MM.1S (cell line): ENCODE data around the gene ENOX2.
A peak's percentile ranks its signal among the peaks of the same experiment; 100 is the strongest.

ENCODE experiments used
- DNase-seq: peaks from one replicate; pipeline ENCODE4 v3.0.0-alpha.2; 2015
- H2AFZ ChIP-seq: fragments of 300-600 bp; sonication (generic); 2 replicates; pipeline ENCODE4 v1.6.0; 2016; ENCODE audit warnings: antibody characterized with exemption, low read length
- H3F3A ChIP-seq: fragments of 300-600 bp; sonication (generic); 2 replicates; pipeline ENCODE4 v1.6.1; 2016; ENCODE audit warnings: mild to moderate bottlenecking, antibody characterized with exemption, low read length, moderate library complexity, mixed read lengths; ENCODE audit not compliant: insufficient read depth
- H3K27ac ChIP-seq: fragments of 300-600 bp; sonication (generic); 2 replicates; pipeline ENCODE4 v1.5.1; 2016; ENCODE audit warnings: mild to moderate bottlenecking, low read length
- H3K27me3 ChIP-seq: fragments of 300-600 bp; sonication (generic); replicated peaks from 2 replicates; pipeline ENCODE4 v1.6.0; 2016; ENCODE audit warnings: low read length; ENCODE audit not compliant: insufficient read depth
- H3K36me3 ChIP-seq: fragments of 300-600 bp; sonication (generic); replicated peaks from 2 replicates; pipeline ENCODE4 v1.6.1; 2016; ENCODE audit warnings: mild to moderate bottlenecking, low read length, mixed read lengths; ENCODE audit not compliant: insufficient read depth
- H3K4me1 ChIP-seq: fragments of 300-600 bp; sonication (generic); 2 replicates; pipeline ENCODE4 v1.6.1; 2016; ENCODE audit warnings: low read length, mixed read lengths
- H3K4me2 ChIP-seq: fragments of 300-600 bp; sonication (generic); 2 replicates; pipeline ENCODE4 v1.6.0; 2016; ENCODE audit warnings: low read depth, low read length
- H3K4me3 ChIP-seq: fragments of 300-600 bp; sonication (generic); 2 replicates; pipeline ENCODE4 v1.5.1; 2016; ENCODE audit warnings: low read length, mixed read lengths
- H3K79me2 ChIP-seq: fragments of 300-600 bp; sonication (generic); 2 replicates; pipeline ENCODE4 v1.6.1; 2016; ENCODE audit warnings: mixed run types, low read length, mixed read lengths
- H3K9ac ChIP-seq: fragments of 300-600 bp; sonication (generic); 2 replicates; pipeline ENCODE4 v1.6.1; 2016; ENCODE audit warnings: low read length, mixed read lengths
- H3K9me2 ChIP-seq: fragments of 300-600 bp; sonication (generic); replicated peaks from 2 replicates; pipeline ENCODE4 v1.6.1; 2016; ENCODE audit warnings: mild to moderate bottlenecking, low read length, mixed read lengths; ENCODE audit not compliant: insufficient read depth
- H3K9me3 ChIP-seq: fragments of 300-600 bp; sonication (generic); replicated peaks from 2 replicates; pipeline ENCODE4 v1.6.1; 2016; ENCODE audit warnings: mild to moderate bottlenecking, low read length, mixed read lengths; ENCODE audit not compliant: insufficient read depth
- H4K20me1 ChIP-seq: fragments of 300-600 bp; sonication (generic); 2 replicates; pipeline ENCODE4 v1.6.1; 2016; ENCODE audit warnings: mild to moderate bottlenecking, low read length, moderate library complexity, mixed read lengths; ENCODE audit not compliant: insufficient read depth
- EZH2 ChIP-seq: fragments of 300-600 bp; sonication (generic); optimal IDR thresholded peaks from 2 replicates; pipeline ENCODE3; 2017; ENCODE audit warnings: low read depth, mild to moderate bottlenecking, antibody characterized with exemption, low read length, mixed read lengths
- EZH2phosphoT487 ChIP-seq: fragments of 300-600 bp; sonication (generic); IDR thresholded peaks from 2 replicates; pipeline ENCODE4 v1.6.1; 2018; ENCODE audit warnings: antibody characterized with exemption, low read length
- TF ChIP-seq, protein P1 (sequence below): fragments of 300-600 bp; sonication (generic); IDR thresholded peaks from 2 replicates; pipeline ENCODE4 v1.5.1; 2016; ENCODE audit warnings: antibody characterized with exemption, low read length, mixed read lengths

Gene ENOX2

DNA sequence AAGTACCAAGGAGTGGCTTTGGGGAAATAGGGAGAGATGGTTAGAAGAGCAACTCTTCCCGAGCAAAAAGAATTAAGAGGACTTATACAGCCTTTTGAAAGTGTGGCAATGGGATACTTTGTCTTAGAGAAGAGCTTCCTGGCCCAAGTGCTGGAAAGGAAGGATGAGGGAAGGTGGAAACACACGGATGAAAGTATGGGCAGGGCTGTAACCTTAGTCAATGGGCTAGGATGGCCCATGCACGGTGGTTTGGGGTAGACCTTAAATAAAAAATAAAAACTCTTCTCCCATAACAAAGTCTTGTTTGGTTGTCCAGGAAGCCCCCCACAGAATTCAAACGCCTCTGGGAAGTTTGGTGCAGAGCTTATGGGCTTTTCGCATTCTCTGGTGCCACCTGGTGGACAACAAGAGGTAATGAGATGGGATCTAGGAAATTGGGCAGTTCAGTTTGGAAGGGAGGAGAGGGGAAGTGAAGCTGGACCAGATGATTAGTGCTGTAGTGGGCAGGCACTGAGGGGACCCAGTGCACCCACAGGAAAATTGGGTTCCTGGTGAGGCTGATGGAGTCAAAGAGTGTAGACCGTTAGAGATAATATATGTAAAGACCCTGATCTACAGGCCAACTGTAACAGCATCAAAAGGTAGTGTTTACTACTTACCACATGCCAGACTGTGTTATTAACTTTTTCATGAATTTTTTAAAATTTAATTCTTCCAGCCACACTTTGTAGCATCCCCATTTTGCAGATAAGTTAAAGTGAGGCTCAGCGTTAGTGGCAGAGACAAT, 13.8 kb upstream of the ENOX2 start:
- Histone ChIP-seq H3K36me3 (no peaks in the 10 kb centered on the region), H2AFZ (no peak overlapping the region), H3K9me2 (no peaks in the 10 kb centered on the region), H3K4me3 (no peak overlapping the region), H3K4me2 (no peak overlapping the region), H3K4me1 (no peaks in the 10 kb centered on the region), H3K9me3 (no peaks in the 10 kb centered on the region), H4K20me1 (no peaks in the 10 kb centered on the region), H3K79me2 (no peaks in the 10 kb centered on the region), H3F3A (no peaks in the 10 kb centered on the region), H3K9ac (no peak overlapping the region), H3K27ac (no peak overlapping the region), H3K27me3 (no peaks in the 10 kb centered on the region)
- peak; percentile 20 for DNase-seq
- TF ChIP-seq, protein P1, sequence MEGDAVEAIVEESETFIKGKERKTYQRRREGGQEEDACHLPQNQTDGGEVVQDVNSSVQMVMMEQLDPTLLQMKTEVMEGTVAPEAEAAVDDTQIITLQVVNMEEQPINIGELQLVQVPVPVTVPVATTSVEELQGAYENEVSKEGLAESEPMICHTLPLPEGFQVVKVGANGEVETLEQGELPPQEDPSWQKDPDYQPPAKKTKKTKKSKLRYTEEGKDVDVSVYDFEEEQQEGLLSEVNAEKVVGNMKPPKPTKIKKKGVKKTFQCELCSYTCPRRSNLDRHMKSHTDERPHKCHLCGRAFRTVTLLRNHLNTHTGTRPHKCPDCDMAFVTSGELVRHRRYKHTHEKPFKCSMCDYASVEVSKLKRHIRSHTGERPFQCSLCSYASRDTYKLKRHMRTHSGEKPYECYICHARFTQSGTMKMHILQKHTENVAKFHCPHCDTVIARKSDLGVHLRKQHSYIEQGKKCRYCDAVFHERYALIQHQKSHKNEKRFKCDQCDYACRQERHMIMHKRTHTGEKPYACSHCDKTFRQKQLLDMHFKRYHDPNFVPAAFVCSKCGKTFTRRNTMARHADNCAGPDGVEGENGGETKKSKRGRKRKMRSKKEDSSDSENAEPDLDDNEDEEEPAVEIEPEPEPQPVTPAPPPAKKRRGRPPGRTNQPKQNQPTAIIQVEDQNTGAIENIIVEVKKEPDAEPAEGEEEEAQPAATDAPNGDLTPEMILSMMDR, result peak; percentile 81
- no peak for TF ChIP-seq EZH2phosphoT487

DNA sequence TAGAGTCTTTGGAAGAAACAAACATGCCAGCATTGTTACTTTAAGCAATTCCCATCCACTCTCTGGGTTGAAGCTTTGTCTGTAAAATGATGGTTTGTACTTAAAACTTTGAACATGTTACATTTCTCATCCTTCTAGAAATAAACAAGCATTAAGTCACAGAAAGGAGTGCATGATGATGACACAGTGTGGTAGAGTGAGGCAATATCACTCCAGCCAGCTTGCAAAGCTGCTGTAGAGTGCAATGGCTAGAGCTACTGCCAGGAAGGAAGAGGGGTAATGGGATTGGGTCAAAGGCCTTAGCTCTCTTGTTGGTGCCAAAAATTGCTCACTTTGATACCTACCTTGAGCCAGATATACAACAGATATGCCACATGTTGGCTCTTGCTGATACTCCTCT, 12.3 kb upstream of the ENOX2 start:
- Histone ChIP-seq H3K4me2 (no peak overlapping the region), H3F3A (no peaks in the 10 kb centered on the region), H2AFZ (no peak overlapping the region), H3K4me1 (no peaks in the 10 kb centered on the region), H3K9me3 (no peaks in the 10 kb centered on the region), H3K27me3 (no peaks in the 10 kb centered on the region), H3K9ac (no peak overlapping the region), H3K36me3 (no peaks in the 10 kb centered on the region), H3K4me3 (no peak overlapping the region), H3K9me2 (no peaks in the 10 kb centered on the region), H4K20me1 (no peaks in the 10 kb centered on the region), H3K79me2 (no peaks in the 10 kb centered on the region), H3K27ac (no peak overlapping the region)
- TF ChIP-seq EZH2phosphoT487 (no peak), EZH2 (no peak)
- TF ChIP-seq, protein P1, result no peak
- DNase-seq, result no peak

DNA sequence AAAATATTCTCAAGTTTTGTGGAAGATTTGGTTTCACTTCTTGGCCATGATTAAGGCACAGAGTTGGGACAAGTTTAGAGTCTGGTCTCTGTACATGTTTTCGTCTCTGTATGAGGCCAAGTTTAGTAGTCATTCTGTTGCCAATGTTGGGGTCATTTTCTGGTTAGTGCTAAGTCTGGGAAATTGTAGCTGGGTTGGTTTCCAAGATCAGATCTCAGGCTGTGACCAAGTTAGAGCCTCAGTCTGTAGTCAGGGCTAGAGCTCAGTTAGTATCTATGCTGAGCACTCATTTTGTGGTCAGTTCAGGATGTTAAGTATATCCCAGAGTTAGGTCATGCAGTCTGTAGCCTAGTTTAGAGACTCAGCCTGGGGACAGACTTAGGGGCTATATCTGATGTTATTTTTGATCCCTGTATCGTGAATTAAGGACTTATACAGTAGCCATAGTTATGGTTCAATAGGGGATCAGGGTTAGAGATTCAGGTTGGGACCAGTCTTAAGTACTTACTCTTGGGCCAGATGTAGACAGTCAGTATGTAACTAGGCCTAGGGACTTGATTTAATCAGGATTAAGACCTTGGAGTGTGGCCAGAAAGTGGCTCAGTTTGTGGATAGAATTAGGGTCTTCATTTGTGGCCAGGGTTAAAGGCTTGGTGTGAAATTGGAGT, 6.6 kb upstream of the ENOX2 start:
- no peak overlapping the region for H3K4me3 ChIP-seq
- no peak overlapping the region for H3K27ac ChIP-seq
- DNase-seq, result peak; percentile 43
- no peaks in the 10 kb centered on the region for H4K20me1 ChIP-seq
- no peaks in the 10 kb centered on the region for H3K27me3 ChIP-seq
- no peaks in the 10 kb centered on the region for H3K36me3 ChIP-seq
- no peak overlapping the region for H3K9ac ChIP-seq
- H3K4me1 ChIP-seq, result 0 out of 2 replicates have a peak, but pooled peaks cover 10% of the 10 kb centered on the region
- no peak overlapping the region for H2AFZ ChIP-seq
- H3K9me2 ChIP-seq, result no peaks in the 10 kb centered on the region
- no peaks in the 10 kb centered on the region for H3K79me2 ChIP-seq
- H3F3A ChIP-seq, result no peaks in the 10 kb centered on the region
- TF ChIP-seq, protein P1, result no peak
- TF ChIP-seq EZH2phosphoT487 (no peak), EZH2 (no peak)
- no peaks in the 10 kb centered on the region for H3K9me3 ChIP-seq
- H3K4me2 ChIP-seq, result 0 out of 2 replicates have a peak overlapping the region, but pooled peaks have one; percentile 5
